HG02610 (cell line): ENCODE measurements around the gene WDR37.
A peak's percentile ranks its signal among the peaks of the same experiment; 100 is the strongest.
"Not testable (repeated sequence)": the region's sequence is repeated elsewhere in the genome, so short reads cannot be mapped to it uniquely, and the experiment has no call there.

Experiments used
- ATAC-seq: cut with Tn5 transposase; IDR thresholded peaks from one replicate; pipeline ENCODE4 v1.9.1; 2021; ENCODE audit warnings: mild to moderate bottlenecking, moderate library complexity; ENCODE audit not compliant: unreplicated experiment

Gene WDR37, protein sequence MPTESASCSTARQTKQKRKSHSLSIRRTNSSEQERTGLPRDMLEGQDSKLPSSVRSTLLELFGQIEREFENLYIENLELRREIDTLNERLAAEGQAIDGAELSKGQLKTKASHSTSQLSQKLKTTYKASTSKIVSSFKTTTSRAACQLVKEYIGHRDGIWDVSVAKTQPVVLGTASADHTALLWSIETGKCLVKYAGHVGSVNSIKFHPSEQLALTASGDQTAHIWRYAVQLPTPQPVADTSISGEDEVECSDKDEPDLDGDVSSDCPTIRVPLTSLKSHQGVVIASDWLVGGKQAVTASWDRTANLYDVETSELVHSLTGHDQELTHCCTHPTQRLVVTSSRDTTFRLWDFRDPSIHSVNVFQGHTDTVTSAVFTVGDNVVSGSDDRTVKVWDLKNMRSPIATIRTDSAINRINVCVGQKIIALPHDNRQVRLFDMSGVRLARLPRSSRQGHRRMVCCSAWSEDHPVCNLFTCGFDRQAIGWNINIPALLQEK

DNA sequence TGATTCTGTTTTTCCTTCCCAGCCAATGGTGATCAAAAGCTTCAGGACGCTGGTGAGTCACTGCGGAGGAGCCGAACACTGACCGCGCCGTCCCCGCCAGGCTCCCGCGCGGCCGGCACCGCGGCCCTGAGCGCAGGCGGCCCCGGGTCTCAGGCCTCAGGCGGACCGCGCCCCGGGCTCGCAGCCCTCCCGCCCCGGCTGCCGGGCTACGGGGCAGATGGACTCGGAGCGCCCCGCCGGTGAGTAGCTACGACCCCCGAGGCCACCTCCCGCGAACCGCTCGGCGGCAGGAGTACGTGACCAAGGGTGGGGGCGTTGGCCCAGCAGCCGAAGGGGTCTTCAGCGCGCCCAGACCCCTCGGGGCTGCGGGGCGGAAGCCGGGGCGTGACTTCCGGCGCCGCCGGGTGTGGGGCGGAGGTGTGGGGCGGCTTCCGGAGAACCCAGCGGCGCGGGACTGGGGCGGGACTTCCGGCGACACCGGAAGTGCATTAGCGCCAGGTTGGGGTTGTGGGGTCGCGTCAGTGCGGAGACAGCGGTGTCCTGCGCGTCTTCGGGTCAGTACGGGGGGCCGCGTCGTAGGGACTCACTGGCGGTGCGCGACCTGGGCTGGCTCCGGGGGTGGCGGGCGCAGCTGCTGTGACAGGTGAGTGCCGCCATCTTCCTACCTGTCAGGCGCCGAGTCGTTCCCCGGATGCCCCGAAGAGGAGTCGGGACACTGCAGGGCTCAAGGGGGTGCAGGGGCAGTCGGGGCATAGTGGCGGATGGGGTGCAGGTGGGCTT is at the start of gene WDR37:
Gene WDR37, plus strand, starts transcription at position 60 of the 780 bp plus-strand sequence. CDS start 15,771 bp downstream, outside the sequence.
- ATAC-seq, result peak; percentile 89

DNA sequence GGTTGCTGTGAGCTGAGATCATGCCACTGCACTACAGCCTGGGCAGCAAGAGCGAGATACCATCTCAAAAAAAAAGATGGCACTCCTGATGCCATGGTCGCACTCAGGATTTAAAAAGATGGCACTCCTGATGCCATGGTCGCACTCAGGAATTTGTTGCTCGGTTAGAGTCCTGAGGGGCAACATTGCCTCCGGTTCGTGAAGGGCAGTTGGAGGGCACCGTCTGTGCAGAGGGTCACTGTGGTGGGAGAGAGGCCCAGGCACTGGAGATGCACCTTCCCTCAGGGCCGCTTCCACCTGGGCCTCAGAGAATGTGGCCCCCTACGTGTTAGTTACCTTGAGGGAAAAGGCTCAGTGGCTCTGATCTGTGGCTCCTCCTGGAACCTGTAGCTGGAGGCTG is 49.6 kb upstream of the WDR37 start:
- ATAC-seq, result no peak

DNA sequence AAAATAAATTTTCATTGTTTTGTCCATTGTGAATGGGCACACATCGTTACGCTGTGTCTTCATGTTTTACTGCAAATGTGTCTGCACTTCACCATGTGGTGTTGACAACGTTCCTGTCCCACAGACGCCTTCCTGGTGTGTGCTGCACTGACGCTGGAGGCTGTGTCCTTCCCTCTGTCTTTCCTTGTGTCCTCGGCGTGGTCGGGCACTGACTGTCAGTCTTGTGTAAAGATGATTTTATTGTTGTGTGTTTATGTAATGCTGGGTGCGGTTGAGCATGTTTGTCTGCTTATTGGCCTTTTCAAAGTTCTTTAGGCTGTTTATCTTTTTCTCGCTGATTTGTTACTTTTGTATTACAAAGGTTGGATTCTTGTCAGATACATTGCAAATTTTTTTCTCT is 48.6 kb upstream of the WDR37 start:
- ATAC-seq, result no peak

DNA sequence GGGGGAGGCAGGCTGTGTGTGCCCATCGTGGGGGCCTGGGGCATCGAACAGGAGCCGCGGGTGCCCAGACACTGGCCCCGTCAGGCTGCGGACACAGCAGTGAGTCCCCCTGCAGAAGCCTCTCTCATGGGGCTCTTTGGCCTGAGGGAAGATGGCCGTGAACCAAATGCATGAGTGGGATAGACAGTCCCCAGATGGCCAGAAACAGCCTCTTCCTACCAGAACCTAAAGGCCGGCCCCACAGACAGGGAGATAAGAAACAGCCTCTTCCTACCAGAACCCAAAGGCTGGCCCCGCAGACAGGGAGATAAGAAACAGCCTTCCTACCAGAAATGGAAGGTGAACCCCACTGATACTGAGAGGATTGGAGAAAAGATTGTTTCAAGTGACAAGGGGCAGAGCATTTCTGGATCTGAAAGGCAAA is 47.1 kb upstream of the WDR37 start:
- no peak for ATAC-seq

DNA sequence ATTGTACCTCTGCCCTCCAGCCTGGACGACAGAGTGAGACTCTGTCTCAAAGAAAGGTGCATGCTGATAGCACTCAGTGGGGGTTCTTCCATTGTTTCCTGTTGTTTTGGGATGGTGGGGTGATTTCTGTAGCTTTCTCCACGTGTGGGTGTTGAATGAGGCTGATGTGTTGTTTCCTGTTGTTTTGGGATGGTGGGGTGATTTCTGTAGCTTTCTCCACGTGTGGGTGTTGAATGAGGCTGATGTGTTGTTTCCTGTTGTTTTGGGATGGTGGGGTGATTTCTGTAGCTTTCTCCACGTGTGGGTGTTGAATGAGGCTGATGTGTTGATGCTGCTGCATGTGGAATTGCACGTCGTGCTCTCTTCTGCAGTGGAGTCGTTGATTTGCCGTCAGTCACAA is 46.2 kb upstream of the WDR37 start:
- ATAC-seq, result not testable (repeated sequence)

DNA sequence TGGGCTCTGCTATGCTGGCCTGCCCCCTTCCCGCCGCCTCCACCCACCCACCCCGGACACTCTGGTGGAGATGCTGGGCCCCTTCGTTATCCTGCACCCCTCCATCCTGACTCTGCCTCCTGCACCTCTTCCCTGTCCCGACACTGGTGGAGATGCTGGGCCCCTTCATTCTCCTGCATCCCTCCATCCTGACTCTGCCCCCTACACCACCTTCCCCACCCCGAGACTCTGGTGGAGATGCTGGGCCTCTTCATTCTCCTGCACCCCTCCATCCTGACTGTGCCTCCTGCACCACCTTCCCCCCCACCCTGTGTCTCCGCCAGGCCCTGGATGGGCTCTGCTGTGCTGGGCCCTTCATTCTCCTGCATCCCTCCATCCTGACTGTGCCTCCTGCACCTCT is 45.5 kb upstream of the WDR37 start:
- no peak for ATAC-seq

DNA sequence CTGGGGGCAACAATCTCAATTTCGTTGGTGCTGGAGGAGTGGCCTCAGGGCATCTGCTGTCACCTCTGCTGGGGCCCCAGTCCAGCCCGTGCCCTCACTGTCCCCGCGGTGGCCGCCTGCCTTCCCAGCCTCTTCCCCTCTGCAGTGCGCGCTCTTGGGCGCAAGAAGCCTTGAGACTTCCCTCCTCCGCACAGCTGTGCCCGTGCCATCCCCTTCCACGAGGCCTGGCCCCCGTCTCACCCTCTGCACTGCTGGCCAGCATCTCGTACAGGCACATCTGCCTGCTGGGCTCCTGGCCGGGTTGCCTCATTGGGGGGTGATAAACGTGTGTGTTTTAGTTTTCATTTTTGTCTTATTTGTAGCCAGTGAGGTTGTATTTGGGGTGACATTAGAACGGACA is 44.5 kb upstream of the WDR37 start:
- ATAC-seq, result no peak

DNA sequence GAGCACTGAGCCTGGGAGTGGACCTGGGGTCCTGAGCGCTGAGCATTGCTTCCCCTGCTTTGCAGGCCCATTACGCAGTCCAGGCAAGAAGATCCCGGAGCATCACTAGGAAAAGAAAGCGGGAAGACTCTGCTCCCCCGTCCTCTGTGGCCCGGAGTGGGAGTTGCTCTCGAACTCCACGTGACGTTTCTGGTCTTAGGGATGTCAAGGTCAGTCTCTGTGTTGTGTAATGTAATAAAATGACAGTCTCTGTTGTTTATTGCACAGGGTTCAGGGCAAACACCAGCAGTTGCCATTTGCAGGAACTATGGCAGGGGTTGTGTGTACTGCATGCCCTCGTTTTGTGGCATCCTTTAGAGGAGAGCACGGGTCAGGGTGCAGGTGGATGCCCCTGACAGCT is 40.5 kb upstream of the WDR37 start:
- no peak for ATAC-seq

DNA sequence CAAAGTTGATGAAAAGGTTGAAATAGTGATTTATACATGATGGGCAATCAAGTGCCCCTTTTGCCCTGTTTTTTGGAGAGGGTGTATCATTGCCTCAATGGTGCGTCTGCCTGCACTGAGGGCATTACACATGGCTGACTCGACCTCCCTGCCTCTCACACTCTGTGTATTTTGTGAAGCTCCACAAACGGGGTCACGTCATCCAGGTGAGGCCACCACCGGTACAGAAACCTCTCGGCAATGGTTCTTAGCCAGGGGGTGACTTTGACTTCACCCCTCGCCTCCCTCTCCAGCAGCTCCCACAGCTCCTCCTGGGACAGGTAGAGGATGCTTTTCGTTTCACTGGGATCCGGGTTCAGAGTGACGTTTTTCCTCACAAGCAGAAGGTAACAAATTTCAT is 36.8 kb upstream of the WDR37 start:
- no peak for ATAC-seq

DNA sequence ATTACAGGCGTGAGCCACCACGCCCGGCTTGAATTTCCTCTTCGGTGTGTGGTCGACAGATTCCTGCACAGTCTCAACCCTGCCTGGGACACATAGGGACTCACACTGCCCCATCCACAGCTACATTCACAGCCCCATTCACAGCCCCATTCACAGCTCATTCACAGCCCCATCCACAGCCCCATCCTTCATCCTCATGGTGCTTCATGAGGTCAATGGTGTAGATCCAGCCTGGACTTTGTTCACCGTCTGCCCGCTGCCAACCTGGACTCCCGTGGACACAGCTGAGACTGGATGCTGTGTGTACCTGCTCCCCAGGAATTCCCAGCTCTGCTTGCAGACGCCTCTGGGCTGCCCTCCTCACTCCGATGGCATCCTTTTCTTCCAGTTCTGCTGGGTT is 35.7 kb upstream of the WDR37 start:
- no peak for ATAC-seq

DNA sequence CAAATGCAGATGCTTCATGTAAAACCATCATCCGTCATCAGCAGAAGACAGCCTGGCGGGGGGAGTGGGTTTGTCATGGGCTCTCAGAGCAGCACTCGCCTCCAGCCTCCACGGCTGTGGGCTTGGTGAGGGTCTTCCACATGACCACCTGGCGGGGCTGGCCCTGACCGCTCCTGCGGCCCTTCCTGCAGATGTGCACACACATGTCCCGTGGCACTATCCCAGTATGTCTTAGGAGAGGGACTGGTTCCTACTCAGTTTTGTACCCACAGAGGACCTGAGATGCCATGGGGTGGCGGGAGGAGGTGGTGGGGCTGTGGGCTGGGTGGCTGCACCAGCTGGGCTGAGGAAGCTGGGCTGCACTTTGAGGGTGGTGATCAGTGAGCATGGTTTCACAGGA is 35.2 kb upstream of the WDR37 start:
- no peak for ATAC-seq

DNA sequence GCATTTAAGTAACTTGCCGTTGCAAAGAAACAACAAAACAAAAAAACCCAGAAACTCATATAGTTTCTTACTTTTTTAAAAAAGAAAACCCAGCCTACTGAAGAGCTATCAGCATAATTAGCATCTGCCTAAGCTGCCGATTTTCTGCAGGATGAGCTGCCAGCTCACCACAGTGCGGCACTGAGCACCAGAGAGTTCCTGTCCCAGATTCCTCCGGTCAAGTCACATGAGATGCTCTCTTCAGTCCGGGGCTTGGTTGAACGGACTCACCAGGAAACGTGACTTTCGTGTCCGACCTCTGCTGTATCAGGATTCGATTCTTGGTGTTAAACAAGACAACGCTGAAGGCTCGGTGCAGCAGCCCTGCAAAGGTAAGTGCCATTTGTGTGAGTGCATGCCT is 33.8 kb upstream of the WDR37 start:
- ATAC-seq, result no peak

DNA sequence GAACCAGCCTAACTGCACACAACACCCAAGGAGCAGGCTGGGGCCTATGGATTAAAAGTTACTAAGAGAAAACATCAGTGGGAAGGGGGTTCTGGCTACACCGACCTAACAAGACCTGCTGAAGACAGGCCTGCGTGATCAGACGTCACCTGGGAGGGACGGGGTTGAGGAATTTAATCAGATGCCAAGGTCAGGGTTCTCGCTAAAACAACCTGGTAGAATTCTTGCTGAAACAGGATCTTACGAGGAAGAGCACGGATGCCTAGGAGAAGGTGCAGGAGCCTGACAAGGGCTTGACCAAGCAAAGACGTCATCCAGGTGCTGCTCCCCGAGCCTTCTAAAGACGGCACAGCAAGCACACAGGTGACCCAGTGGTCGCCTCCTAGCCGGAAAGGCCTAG is 32.1 kb upstream of the WDR37 start:
- no peak for ATAC-seq

DNA sequence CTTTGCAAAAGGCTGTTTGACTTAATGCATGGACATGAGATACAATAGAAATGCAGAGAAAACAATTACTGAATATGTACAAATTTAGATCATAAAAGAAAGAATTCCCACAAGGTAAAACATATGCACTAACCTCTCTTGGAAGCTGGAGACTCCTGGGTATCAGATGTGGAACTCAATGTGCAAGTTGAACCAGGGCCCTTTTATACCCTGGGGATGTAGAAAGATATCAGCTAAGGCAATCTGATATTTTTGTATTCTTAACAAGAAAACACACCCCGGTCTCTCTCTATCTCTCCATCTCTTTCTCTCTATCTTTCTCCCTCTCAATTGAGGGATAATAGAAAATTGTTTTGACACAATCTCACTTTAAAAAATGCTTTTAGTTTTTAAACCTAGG is 30.5 kb upstream of the WDR37 start, which contains the start of gene IDI2:
Gene IDI2, minus strand, starts transcription at position 177 of the 400 bp plus-strand sequence. CDS start 1,136 bp downstream, outside the sequence.
- no peak for ATAC-seq

DNA sequence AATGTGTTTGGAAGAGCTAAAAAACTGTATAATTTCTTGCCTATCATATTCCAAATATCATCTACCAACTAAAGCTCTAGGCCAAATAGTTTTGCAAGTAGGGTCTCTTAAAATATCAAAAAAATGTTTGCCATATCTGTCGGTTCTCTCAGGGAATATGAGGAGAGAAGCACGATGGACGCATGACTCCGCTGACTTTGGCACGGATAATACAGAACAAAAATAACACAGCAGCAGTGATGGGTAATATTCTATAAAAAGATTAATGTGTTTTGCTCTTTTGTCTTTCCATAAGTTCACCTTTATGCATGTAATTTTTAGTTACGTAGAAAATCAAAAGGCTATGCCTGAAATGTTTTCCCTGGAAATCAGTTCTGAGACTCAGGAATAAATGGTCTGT is 29.6 kb upstream of the WDR37 start:
- ATAC-seq, result no peak

DNA sequence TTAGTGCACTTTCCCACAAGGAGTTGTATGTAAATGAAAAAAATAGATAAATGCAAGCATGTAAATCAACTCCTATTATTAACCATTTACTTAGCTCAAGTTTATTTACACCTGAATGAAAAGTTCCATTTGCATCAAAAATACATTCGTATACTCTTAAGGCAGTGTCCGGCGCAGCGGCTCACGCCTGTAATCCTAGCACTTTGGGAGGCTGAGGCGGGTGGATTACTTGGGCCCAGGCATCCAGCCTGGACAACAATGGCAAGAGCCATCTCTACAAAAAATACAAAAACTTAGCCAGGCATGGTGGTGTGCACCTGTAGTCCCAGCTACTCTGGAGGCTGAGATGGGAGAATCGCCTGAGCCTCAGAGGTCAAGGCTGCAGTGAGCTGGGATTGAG is 26.3 kb upstream of the WDR37 start:
- no peak for ATAC-seq

DNA sequence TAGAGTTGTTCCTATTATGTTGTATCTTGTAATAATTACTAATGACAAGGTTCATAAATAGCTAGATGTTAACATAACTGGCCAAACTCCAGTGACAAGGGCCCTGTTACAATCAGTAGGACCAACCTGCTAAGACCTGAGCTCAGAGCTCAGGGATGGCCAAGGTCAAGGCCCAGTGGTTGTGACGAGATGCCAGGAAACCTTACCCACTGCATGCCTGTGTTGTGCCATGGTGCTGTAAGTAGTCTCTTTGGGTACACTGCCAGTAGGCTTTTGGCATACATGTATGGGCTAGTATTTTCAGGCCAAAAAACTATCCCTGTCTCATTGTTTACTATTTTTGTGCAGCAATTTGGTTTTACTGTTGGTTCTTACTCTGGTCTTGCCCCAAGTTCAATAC is 22.6 kb upstream of the WDR37 start:
- no peak for ATAC-seq

DNA sequence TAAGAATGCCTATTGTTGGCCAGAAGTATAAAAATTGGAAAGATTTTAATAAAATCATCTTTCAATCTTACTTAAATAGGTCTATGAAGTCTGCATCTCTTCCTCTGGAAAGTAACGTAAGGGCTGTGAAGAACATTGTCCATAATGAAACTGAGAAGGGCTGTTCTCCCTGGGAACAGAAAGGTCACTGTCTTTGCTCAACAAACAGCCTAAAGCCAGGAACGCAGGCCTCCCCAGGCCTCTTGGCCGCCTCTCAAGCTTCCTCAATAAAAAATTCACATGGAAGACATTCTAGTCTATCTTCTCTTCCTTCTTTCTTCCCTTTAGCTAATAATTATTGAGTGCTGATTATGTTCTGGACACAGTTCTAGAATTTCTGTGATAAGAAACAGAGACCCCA is 21.4 kb upstream of the WDR37 start:
- no peak for ATAC-seq

DNA sequence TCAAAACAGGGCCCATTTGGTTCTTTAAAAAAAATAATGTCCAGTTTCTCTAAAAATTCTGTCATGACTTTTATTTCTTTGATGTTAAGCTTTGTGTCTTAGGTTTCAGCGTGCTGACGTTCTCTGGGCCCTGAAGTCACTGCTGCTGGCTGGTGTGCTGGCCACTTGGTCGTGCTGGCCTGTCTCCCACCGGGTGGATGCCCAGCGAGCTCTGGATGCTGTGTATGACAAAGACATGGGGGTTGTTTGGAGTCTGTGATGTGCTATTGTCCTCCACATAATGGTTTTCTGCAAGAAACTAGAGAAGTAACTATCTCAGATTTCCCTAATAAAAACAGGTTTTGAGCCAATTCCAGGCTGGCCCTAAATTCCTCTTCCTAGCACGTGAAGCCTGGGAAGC is 21.0 kb upstream of the WDR37 start:
- ATAC-seq, result no peak

DNA sequence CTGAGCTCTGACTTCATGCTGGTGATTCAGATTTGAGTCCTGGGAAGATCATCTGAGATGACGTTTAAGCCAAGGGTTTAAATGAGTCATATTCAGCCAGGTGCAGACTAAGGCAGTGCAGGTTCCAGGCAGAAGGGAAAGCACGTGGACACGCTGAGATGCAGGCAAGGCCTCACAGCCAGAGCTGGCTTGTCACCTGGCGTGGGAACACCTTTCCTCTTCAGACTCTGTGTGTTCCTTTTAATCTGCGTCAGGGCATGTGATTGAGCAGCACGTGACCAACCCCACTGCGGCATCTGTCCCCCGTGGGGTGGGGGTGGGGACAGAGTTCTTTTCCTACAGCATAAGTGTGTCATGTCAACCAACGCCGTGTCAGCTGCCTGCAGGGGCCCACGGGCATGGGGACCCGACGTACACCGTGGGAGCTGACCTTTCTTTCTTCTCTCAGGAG is 19.8 kb upstream of the WDR37 start:
- peak; percentile 85 for ATAC-seq

DNA sequence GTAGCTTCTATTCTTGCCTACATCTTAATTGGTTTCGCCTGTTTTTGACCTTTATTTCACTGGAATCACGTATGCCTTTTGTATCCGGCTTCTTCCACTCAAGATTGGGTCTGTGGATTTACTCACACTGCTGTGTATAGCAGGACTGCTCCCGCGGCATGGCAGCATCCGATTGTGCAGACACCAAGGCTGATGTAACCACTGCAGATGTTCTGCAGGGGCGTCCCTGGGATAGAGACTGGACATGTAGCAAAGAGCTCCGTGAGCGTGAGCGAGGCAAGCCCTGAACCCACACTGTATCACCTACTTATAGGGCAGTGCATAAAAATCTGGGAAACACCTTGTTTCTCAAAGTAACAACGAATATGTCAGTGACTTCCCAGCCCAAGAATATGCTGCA is 19.1 kb upstream of the WDR37 start:
- no peak for ATAC-seq

DNA sequence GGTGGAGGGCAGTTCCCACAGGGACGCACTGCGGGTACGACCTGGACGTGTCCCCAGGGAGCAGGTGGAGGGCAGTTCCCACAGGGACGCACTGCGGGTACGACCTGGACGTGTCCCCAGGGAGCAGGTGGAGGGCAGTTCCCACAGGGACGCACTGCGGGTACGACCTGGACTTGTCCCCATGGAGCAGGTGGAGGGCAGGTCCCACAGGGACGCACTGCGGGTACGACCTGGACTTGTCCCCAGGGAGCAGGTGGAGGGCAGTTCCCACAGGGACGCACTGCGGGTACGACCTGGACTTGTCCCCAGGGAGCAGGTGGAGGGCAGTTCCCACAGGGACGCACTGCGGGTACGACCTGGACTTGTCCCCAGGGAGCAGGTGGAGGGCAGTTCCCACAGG is 17.4 kb upstream of the WDR37 start:
- not testable (repeated sequence) for ATAC-seq
